ENCODE measurements around the gene ACLY.

ACLY gene

GRCh38 chr17:41907633-41908539 lies 10.9 kb downstream of the ACLY start:
- H3K4me1 ChIP-seq (ENCODE audit: insufficient read depth, low read length) = no peaks in the 10 kb centered on the region
- 94% methylated on average over 14 of the region's 14 CpGs for WGBS
- no peak overlapping the region for H3K27ac ChIP-seq (ENCODE audit: low read depth, low read length)

DNA sequence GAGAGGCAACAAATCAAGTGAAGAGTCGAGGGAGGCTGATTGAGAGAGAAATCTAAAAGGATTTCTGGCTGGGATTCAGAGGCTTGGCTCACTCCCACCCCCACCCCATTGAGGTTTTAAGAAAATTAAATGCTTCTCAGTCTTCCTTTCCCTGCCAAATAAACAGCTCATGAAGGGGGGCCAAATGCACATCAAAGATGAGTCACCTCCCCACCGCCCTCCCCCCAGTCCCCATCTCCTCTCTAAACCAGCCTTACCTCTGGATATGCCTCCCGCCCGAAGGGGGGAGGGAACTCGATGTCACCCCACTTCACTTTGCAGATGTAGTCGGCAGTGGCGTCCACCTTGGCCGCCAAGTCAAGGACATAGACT lies 11.6 kb downstream of the ACLY start:
- H3K9me3 ChIP-seq (ENCODE audit: insufficient read depth, low read depth, low read length) = no peaks in the 10 kb centered on the region
- H3K9ac ChIP-seq (ENCODE audit: low read depth, low read length) = no peak overlapping the region
- no peak overlapping the region for H3K27ac ChIP-seq (ENCODE audit: low read depth, low read length)
- no peaks in the 10 kb centered on the region for H3K27me3 ChIP-seq (ENCODE audit: insufficient read depth, low read length)
- 85% methylated on average over 8 of the region's 8 CpGs for WGBS
- peaks cover 98% of the 10 kb centered on the region for H3K36me3 ChIP-seq (ENCODE audit: insufficient read depth, low read length)
- H3K4me3 ChIP-seq (ENCODE audit: low read length) = no peak overlapping the region
- H3K4me1 ChIP-seq (ENCODE audit: insufficient read depth, low read length) = no peaks in the 10 kb centered on the region

More at GRCh38 chr17:41907633-41908539, 10.9 kb downstream of the ACLY start:
- Histone ChIP-seq H3K4me3 (ENCODE audit: low read length) (no peak overlapping the region), H3K9me3 (ENCODE audit: insufficient read depth, low read depth, low read length) (no peaks in the 10 kb centered on the region), H3K27me3 (ENCODE audit: insufficient read depth, low read length) (no peaks in the 10 kb centered on the region), H3K36me3 (ENCODE audit: insufficient read depth, low read length) (peaks cover 98% of the 10 kb centered on the region), H3K9ac (ENCODE audit: low read depth, low read length) (no peak overlapping the region)

DNA sequence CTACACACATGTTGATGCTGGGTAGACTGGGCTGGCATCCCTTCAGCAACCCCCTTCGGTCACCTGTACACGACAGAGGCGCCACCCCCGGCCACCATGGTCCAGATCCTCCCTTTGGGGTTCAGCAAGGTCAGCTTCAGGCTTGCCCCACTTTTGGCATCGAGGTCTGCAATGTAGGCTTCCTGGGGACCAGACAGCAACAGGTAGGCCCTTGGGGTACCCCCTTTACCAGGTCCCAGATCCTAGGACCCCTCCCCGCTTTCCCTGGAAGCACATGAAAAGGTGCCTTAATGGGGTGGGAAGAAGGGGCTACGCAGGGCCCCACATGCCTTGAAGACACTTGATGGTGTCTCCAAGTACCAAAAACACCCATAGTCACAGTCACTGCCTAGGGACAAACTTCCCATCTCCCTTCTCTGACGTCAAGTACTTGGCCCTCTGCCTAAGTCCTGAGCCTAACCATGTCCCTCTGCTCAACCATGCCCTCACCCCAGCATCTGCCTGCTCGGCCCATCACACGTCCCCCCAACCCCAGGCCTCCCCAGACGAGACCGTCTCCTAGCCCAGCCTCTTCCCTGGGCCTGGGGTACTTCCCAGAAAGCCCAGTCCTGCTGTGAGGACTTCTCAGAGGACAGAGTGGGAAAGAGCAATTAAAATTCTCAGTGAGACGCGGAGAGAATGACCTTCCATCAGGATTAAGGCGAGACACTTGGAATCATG lies 12.1 kb downstream of the ACLY start:
- Histone ChIP-seq H3K27me3 (ENCODE audit: insufficient read depth, low read length) (no peaks in the 10 kb centered on the region), H3K27ac (ENCODE audit: low read depth, low read length) (no peak overlapping the region), H3K4me1 (ENCODE audit: insufficient read depth, low read length) (no peaks in the 10 kb centered on the region), H3K4me3 (ENCODE audit: low read length) (no peak overlapping the region), H3K9ac (ENCODE audit: low read depth, low read length) (no peak overlapping the region), H3K36me3 (ENCODE audit: insufficient read depth, low read length) (peaks cover 98% of the 10 kb centered on the region), H3K9me3 (ENCODE audit: insufficient read depth, low read depth, low read length) (no peaks in the 10 kb centered on the region)
- 94% methylated on average over 15 of the region's 15 CpGs for WGBS

- WGBS = 94% methylated on average over 4 of the region's 4 CpGs
- no peak overlapping the region for H3K4me3 ChIP-seq (ENCODE audit: low read length)
- no peaks in the 10 kb centered on the region for H3K4me1 ChIP-seq (ENCODE audit: insufficient read depth, low read length)
- H3K9ac ChIP-seq (ENCODE audit: low read depth, low read length) = no peak overlapping the region
- H3K27ac ChIP-seq (ENCODE audit: low read depth, low read length) = no peak overlapping the region
- peaks cover 98% of the 10 kb centered on the region for H3K36me3 ChIP-seq (ENCODE audit: insufficient read depth, low read length)
- no peaks in the 10 kb centered on the region for H3K9me3 ChIP-seq (ENCODE audit: insufficient read depth, low read depth, low read length)
- no peaks in the 10 kb centered on the region for H3K27me3 ChIP-seq (ENCODE audit: insufficient read depth, low read length)
Observed at GRCh38 chr17:41905172-41905571, 13.6 kb downstream of the ACLY start.

- no peak overlapping the region for H3K4me3 ChIP-seq (ENCODE audit: low read length)
- no peaks in the 10 kb centered on the region for H3K4me1 ChIP-seq (ENCODE audit: insufficient read depth, low read length)
- WGBS = 94% methylated on average over 7 of the region's 7 CpGs
- H3K36me3 ChIP-seq (ENCODE audit: insufficient read depth, low read length) = peaks cover 98% of the 10 kb centered on the region
- no peak overlapping the region for H3K27ac ChIP-seq (ENCODE audit: low read depth, low read length)
- no peak overlapping the region for H3K9ac ChIP-seq (ENCODE audit: low read depth, low read length)
- H3K27me3 ChIP-seq (ENCODE audit: insufficient read depth, low read length) = no peaks in the 10 kb centered on the region
- no peaks in the 10 kb centered on the region for H3K9me3 ChIP-seq (ENCODE audit: insufficient read depth, low read depth, low read length)
Observed at GRCh38 chr17:41904242-41904841, 14.4 kb downstream of the ACLY start.

GRCh38 chr17:41901646-41902045 lies 17.1 kb downstream of the ACLY start:
- Histone ChIP-seq H3K36me3 (ENCODE audit: insufficient read depth, low read length) (peaks cover 98% of the 10 kb centered on the region), H3K27ac (ENCODE audit: low read depth, low read length) (no peak overlapping the region), H3K27me3 (ENCODE audit: insufficient read depth, low read length) (no peaks in the 10 kb centered on the region), H3K9me3 (ENCODE audit: insufficient read depth, low read depth, low read length) (no peaks in the 10 kb centered on the region), H3K9ac (ENCODE audit: low read depth, low read length) (no peak overlapping the region), H3K4me3 (ENCODE audit: low read length) (no peak overlapping the region), H3K4me1 (ENCODE audit: insufficient read depth, low read length) (no peaks in the 10 kb centered on the region)
- 88% methylated on average over 11 of the region's 11 CpGs for WGBS

- Histone ChIP-seq H3K4me1 (ENCODE audit: insufficient read depth, low read length) (no peaks in the 10 kb centered on the region), H3K9ac (ENCODE audit: low read depth, low read length) (no peak overlapping the region), H3K27me3 (ENCODE audit: insufficient read depth, low read length) (no peaks in the 10 kb centered on the region), H3K36me3 (ENCODE audit: insufficient read depth, low read length) (peaks cover 100% of the 10 kb centered on the region), H3K27ac (ENCODE audit: low read depth, low read length) (no peak overlapping the region), H3K9me3 (ENCODE audit: insufficient read depth, low read depth, low read length) (no peaks in the 10 kb centered on the region), H3K4me3 (ENCODE audit: low read length) (no peak overlapping the region)
- WGBS = 90% methylated on average over 6 of the region's 6 CpGs
Observed at GRCh38 chr17:41896726-41897125, 22.0 kb downstream of the ACLY start.

GRCh38 chr17:41895617-41896016 lies 23.1 kb downstream of the ACLY start:
- H3K9ac ChIP-seq (ENCODE audit: low read depth, low read length) = no peak overlapping the region
- H3K27me3 ChIP-seq (ENCODE audit: insufficient read depth, low read length) = no peaks in the 10 kb centered on the region
- H3K9me3 ChIP-seq (ENCODE audit: insufficient read depth, low read depth, low read length) = no peaks in the 10 kb centered on the region
- no peak overlapping the region for H3K27ac ChIP-seq (ENCODE audit: low read depth, low read length)
- H3K36me3 ChIP-seq (ENCODE audit: insufficient read depth, low read length) = peaks cover 100% of the 10 kb centered on the region
- no peaks in the 10 kb centered on the region for H3K4me1 ChIP-seq (ENCODE audit: insufficient read depth, low read length)
- WGBS = 90% methylated on average over 5 of the region's 5 CpGs
- H3K4me3 ChIP-seq (ENCODE audit: low read length) = no peak overlapping the region

GRCh38 chr17:41894791-41895331 lies 23.9 kb downstream of the ACLY start:
- no peak overlapping the region for H3K9ac ChIP-seq (ENCODE audit: low read depth, low read length)
- H3K9me3 ChIP-seq (ENCODE audit: insufficient read depth, low read depth, low read length) = no peaks in the 10 kb centered on the region
- H3K27ac ChIP-seq (ENCODE audit: low read depth, low read length) = no peak overlapping the region
- H3K27me3 ChIP-seq (ENCODE audit: insufficient read depth, low read length) = no peaks in the 10 kb centered on the region
- H3K36me3 ChIP-seq (ENCODE audit: insufficient read depth, low read length) = peaks cover 96% of the 10 kb centered on the region
- WGBS = 84% methylated on average over 7 of the region's 7 CpGs
- H3K4me3 ChIP-seq (ENCODE audit: low read length) = no peak overlapping the region
- no peaks in the 10 kb centered on the region for H3K4me1 ChIP-seq (ENCODE audit: insufficient read depth, low read length)

DNA sequence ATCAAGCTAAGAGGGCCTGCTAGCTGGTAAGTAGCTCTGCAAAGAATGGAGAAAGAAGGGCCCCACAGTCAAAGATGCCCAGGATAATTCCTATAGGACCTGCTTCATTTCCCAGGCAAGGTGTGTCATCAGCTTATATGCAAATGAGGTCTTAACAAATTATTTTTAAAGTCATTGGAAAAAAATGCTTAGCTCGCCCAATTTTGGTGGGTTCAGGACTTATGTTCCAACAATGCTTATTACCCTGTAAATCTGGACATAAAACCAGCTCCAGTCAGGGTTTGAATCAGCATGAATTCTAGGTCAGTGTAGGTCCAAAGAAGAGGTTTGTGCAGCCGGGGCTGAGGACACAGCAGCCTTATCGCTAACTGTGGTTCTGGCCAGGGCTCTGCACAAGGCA lies 25.4 kb downstream of the ACLY start:
- H3K27me3 ChIP-seq (ENCODE audit: insufficient read depth, low read length) = no peaks in the 10 kb centered on the region
- H3K4me3 ChIP-seq (ENCODE audit: low read length) = no peak overlapping the region
- 96% methylated on average over 3 of the region's 3 CpGs for WGBS
- H3K36me3 ChIP-seq (ENCODE audit: insufficient read depth, low read length) = peaks cover 96% of the 10 kb centered on the region
- H3K4me1 ChIP-seq (ENCODE audit: insufficient read depth, low read length) = no peaks in the 10 kb centered on the region
- H3K9me3 ChIP-seq (ENCODE audit: insufficient read depth, low read depth, low read length) = no peaks in the 10 kb centered on the region
- H3K9ac ChIP-seq (ENCODE audit: low read depth, low read length) = no peak overlapping the region
- H3K27ac ChIP-seq (ENCODE audit: low read depth, low read length) = no peak overlapping the region

- H3K4me3 ChIP-seq (ENCODE audit: low read length) = no peak overlapping the region
- no peaks in the 10 kb centered on the region for H3K9me3 ChIP-seq (ENCODE audit: insufficient read depth, low read depth, low read length)
- H3K36me3 ChIP-seq (ENCODE audit: insufficient read depth, low read length) = peaks cover 96% of the 10 kb centered on the region
- H3K27me3 ChIP-seq (ENCODE audit: insufficient read depth, low read length) = no peaks in the 10 kb centered on the region
- no peak overlapping the region for H3K9ac ChIP-seq (ENCODE audit: low read depth, low read length)
- no peak overlapping the region for H3K27ac ChIP-seq (ENCODE audit: low read depth, low read length)
- WGBS = 98% methylated on average over 4 of the region's 4 CpGs
- H3K4me1 ChIP-seq (ENCODE audit: insufficient read depth, low read length) = no peaks in the 10 kb centered on the region
Observed at GRCh38 chr17:41892021-41892376, 26.8 kb downstream of the ACLY start.

All from HUES64 (cell line).